ENCODE measurements around the gene TBC1D13.

GRCh38 chr9:128808543-128808942 is 21.5 kb downstream of the TBC1D13 start:
- TF ChIP-seq FOXP4 (CRISPR knock-in tag; IDR thresholded peaks at IDR 0.05) (no peak), ZNF512 (CRISPR knock-in tag; IDR thresholded peaks at IDR 0.05; ENCODE audit: borderline replicate concordance) (no peak), TEAD1 (CRISPR knock-in tag; IDR thresholded peaks at IDR 0.05) (no peak), CTCF (IDR thresholded peaks at IDR 0.05) (no peak), ARID4B (CRISPR knock-in tag; IDR thresholded peaks at IDR 0.05; ENCODE audit: borderline replicate concordance) (no peak), ZNF423 (CRISPR knock-in tag; IDR thresholded peaks at IDR 0.05) (no peak), CREM (CRISPR knock-in tag; IDR thresholded peaks at IDR 0.05) (no peak), MAX (CRISPR knock-in tag; IDR thresholded peaks at IDR 0.05) (no peak), JUN (CRISPR knock-in tag; IDR thresholded peaks at IDR 0.05) (no peak), MXD4 (CRISPR knock-in tag; IDR thresholded peaks at IDR 0.05; ENCODE audit: borderline replicate concordance) (no peak), ATF3 (CRISPR knock-in tag; conservative IDR thresholded peaks at IDR 0.05) (no peak), KAT7 (CRISPR knock-in tag; IDR thresholded peaks at IDR 0.05; ENCODE audit: borderline replicate concordance) (no peak), E2F4 (CRISPR knock-in tag; IDR thresholded peaks at IDR 0.05; ENCODE audit: borderline replicate concordance, low read depth) (no peak)

Measured in WTC11 (cell line).